ENCODE measurements around the gene LCK. TPM values are rescaled to one million over a fixed set of nuclear protein-coding genes. Genes with fewer than 3 reads are reported as not detected.

The LCK gene
- total RNA-seq, 4 donors from 2014 or later = 0.47 to 3.5 (median 1.2) TPM

DNA sequence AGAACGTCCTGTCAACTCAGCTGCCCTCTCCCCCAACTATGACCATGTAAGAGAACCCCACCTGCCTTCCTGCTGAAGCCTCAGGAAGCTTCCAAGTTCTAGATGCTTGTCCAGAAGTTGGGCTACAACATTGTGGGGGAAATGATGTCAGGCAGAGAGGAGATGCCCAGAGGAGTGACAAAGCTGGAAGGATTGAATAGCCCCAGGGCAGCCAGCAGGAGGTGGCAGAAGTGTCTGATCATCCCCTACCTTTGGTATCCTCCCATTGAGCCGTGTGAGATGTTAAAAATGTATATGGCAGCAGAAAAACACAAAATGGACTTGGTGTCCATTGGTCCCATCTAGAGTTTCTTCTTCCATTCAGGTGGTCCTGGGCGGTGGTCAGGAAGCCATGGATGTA lies 22.3 kb upstream of the LCK start:
- 55 to 83% methylated on average over 2 to 3 of the region's 3 CpGs for WGBS, 2 donors (ENCODE audit: low coverage in 1 of 2)
- no peak overlapping the region for H3K27ac ChIP-seq
- ATAC-seq = no peak
- H3K4me1 ChIP-seq = peaks cover 1 to 10% (median 1%) of the 10 kb centered on the region in 3 donors
- H3K27me3 ChIP-seq = no peaks in the 10 kb centered on the region
- no peak overlapping the region for H3K4me3 ChIP-seq
- H3K9me3 ChIP-seq = no peaks in the 10 kb centered on the region
- TF ChIP-seq, protein P1, sequence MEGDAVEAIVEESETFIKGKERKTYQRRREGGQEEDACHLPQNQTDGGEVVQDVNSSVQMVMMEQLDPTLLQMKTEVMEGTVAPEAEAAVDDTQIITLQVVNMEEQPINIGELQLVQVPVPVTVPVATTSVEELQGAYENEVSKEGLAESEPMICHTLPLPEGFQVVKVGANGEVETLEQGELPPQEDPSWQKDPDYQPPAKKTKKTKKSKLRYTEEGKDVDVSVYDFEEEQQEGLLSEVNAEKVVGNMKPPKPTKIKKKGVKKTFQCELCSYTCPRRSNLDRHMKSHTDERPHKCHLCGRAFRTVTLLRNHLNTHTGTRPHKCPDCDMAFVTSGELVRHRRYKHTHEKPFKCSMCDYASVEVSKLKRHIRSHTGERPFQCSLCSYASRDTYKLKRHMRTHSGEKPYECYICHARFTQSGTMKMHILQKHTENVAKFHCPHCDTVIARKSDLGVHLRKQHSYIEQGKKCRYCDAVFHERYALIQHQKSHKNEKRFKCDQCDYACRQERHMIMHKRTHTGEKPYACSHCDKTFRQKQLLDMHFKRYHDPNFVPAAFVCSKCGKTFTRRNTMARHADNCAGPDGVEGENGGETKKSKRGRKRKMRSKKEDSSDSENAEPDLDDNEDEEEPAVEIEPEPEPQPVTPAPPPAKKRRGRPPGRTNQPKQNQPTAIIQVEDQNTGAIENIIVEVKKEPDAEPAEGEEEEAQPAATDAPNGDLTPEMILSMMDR (IDR thresholded peaks at IDR 0.05) = no peak
- TF ChIP-seq EP300 (IDR thresholded peaks at IDR 0.05) (no peak), POLR2AphosphoS5 (IDR thresholded peaks at IDR 0.05) (no peak), POLR2A (IDR thresholded peaks at IDR 0.05) (no peak)
- peaks cover 0 to 97% of the 10 kb centered on the region in 2 donors for H3K36me3 ChIP-seq

DNA sequence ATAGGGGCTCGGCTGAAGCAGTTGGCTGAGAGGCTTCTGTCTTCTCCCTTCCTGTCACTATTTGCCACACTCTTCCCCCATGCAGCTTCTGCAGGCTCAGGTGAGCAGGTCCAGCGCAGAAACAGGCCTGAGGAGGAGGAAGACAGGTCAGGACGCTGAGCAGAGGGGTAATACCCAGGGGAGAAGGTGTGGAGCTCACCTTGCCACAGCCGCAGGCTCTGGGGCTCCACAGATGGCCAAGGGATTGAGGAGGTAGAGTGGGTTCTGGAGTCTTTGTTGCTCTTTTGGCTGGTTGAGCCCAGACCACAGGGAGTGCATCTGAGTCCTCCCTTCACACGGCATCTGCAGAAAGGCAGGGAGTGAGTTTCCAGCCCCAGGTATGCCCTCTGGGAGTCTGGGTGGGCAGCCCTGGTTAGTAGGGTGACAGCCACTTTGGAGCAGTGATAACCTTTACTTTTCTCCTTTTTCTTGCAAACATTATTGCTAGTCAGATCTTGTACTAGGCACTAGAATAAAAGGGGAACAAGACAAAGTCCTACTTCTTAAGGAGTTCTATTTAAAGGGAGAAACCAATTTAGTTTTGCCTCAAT lies 19.1 kb upstream of the LCK start:
- Histone ChIP-seq H3K4me1 (no peaks in the 10 kb centered on the region), H3K27me3 (no peaks in the 10 kb centered on the region), H3K4me3 (no peak overlapping the region), H3K27ac (no peak overlapping the region), H3K36me3 (peaks cover 0 to 80% of the 10 kb centered on the region in 2 donors), H3K9me3 (no peaks in the 10 kb centered on the region)
- TF ChIP-seq, protein P1 (IDR thresholded peaks at IDR 0.05) = no peak
- TF ChIP-seq POLR2A (IDR thresholded peaks at IDR 0.05) = no peak
- TF ChIP-seq EP300 (IDR thresholded peaks at IDR 0.05) = no peak
- TF ChIP-seq POLR2AphosphoS5 (IDR thresholded peaks at IDR 0.05) = no peak
- WGBS, 2 donors (ENCODE audit: low coverage in 1 of 2) = 57 to 59% methylated on average over 1 to 3 of the region's 5 CpGs
- ATAC-seq = no peak

DNA sequence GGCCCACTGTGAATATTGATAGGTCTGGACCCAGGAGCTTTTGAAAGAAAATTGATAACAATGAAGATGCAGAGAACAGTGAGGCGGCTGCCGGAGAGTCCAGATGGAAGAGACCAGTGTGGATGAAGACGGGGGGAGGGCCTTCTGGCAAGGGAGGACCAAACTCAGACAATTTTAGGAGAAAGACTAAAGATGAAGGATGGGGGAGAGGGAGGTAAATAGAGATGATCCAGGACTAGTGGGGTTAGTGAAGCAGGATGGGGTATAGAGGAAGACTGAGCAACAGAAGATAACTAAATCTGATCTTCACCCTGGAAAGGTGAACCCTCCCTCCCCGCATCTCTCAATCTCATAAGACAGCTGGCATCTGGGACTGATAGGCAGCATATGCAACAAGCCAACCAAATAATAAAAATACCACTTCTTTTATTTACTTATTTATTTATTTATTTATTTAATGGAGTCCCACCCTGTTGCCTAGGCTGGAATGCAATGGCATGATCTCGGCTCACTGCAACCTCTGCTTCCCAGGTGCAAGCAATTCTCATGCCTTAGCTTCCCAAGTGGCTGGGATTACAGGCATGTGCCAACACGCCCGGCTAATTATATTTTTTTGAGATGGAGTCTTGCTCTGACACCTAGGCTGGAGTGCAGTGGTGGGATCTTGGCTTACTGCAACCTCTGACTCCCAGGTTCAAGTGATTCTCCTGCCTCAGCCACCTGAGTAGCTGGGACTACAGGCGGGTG lies 18.3 kb upstream of the LCK start:
- H3K4me3 ChIP-seq = no peak overlapping the region
- TF ChIP-seq EP300 (IDR thresholded peaks at IDR 0.05) (no peak), POLR2A (IDR thresholded peaks at IDR 0.05) (no peak), POLR2AphosphoS5 (IDR thresholded peaks at IDR 0.05) (no peak)
- TF ChIP-seq, protein P1 (IDR thresholded peaks at IDR 0.05) = no peak
- 83 to 85% methylated on average over 6 to 8 of the region's 8 CpGs for WGBS, 2 donors (ENCODE audit: low coverage in 1 of 2)
- H3K36me3 ChIP-seq = peaks cover 0 to 72% of the 10 kb centered on the region in 2 donors
- no peaks in the 10 kb centered on the region for H3K27me3 ChIP-seq
- no peak for ATAC-seq
- no peaks in the 10 kb centered on the region for H3K4me1 ChIP-seq
- no peaks in the 10 kb centered on the region for H3K9me3 ChIP-seq
- no peak overlapping the region for H3K27ac ChIP-seq

DNA sequence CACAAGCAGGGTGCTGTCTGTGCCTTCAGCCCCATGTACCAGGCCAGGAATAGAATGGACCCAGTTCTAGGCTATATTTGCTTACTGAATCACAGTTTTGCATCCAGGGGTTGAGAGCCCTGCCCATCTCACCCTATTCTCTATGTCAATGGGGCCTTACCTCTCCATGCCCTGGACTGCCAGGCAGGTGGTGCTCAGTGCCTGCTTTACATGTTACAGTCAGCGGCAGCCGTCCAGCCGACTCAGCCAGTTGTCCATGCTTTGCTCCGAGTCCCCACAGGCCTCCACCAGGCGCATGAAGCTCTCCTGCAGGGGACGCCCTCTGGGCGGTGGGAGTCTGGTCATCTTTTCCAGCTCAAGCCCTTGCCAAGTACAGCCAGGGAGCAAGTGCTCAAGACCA lies 16.3 kb upstream of the LCK start:
- Histone ChIP-seq H3K27ac (no peak overlapping the region), H3K36me3 (peaks cover 0 to 52% of the 10 kb centered on the region in 2 donors), H3K27me3 (no peaks in the 10 kb centered on the region), H3K4me3 (no peak overlapping the region), H3K9me3 (no peaks in the 10 kb centered on the region), H3K4me1 (peaks cover 0 to 8% (median 3%) of the 10 kb centered on the region in 3 donors)
- no CpG with 5 or more reads among the region's 7 CpGs for WGBS, 2 donors (ENCODE audit: low coverage in 1 of 2)
- TF ChIP-seq, protein P1 (IDR thresholded peaks at IDR 0.05) = no peak
- no peak for ATAC-seq

DNA sequence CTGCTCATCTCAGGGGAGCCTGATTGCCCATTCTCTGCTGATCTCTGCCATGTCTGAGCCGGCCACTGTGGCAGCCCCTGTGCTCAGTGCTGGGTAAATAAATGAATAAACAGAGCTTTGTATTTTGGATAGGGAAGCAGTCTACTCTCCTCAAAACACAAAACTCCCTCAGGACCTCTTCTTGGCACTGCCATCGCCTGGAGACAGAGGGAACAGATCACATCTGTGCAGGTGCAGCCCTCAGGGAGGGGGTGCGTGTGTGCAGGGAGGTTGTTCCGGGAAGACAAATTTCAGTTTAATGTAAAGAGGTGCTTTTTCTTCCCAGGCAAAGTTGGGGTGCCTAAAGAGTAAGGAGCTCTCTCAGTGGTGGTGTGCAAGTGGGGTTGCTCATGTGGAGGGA lies 11.7 kb upstream of the LCK start:
- H3K4me3 ChIP-seq = no peak overlapping the region
- no peak for ATAC-seq
- H3K27me3 ChIP-seq = no peaks in the 10 kb centered on the region
- H3K4me1 ChIP-seq = peaks cover 0 to 39% (median 12%) of the 10 kb centered on the region in 3 donors
- H3K9me3 ChIP-seq = no peaks in the 10 kb centered on the region
- no peak for TF ChIP-seq POLR2A (IDR thresholded peaks at IDR 0.05)
- TF ChIP-seq, protein P1 (IDR thresholded peaks at IDR 0.05) = no peak
- no peak for TF ChIP-seq POLR2AphosphoS5 (IDR thresholded peaks at IDR 0.05)
- TF ChIP-seq EP300 (IDR thresholded peaks at IDR 0.05) = no peak
- peaks cover 0 to 11% of the 10 kb centered on the region in 2 donors for H3K36me3 ChIP-seq
- WGBS, 2 donors (ENCODE audit: low coverage in 1 of 2) = 71% methylated on average over 2 of the region's 4 CpGs; no CpG with 5 or more reads in 1 of the 2 donors
- peak overlapping the region in 3 of 4 donors; percentile 80 to 89 (median 87) for H3K27ac ChIP-seq
